GM23338 (cell line): ENCODE data around the gene KAT2A. TPM values are rescaled to one million over a fixed set of nuclear protein-coding genes. Genes with fewer than 3 reads are reported as not detected.

Source experiments
- ATAC-seq: fragments of 200-7000 bp; cut with Tn5 transposase; 3 replicates; pipeline ENCODE4 v1.9.1; 2020
- DNase-seq: peaks from one replicate; pipeline ENCODE4 v3.0.0-alpha.2; 2015; ENCODE audit warnings: low spot score
- H2AFZ ChIP-seq: fragments of 200-600 bp; sonication (generic); 2 replicates; pipeline ENCODE4 v1.8.0; 2016; ENCODE audit warnings: antibody characterized with exemption, mild to moderate bottlenecking, moderate library complexity
- H3F3A ChIP-seq: fragments of 200-600 bp; sonication (generic); replicated peaks from 2 replicates; pipeline ENCODE4 v1.8.0; 2017; ENCODE audit warnings: antibody characterized with exemption, mixed run types, low read depth
- H3K27ac ChIP-seq: fragments of 200-600 bp; sonication (generic); 2 replicates; pipeline ENCODE4 v1.6.1; 2016; ENCODE audit warnings: low read depth
- H3K27me3 ChIP-seq: fragments of 200-600 bp; sonication (generic); 2 replicates; pipeline ENCODE4 v1.8.0; 2016; ENCODE audit warnings: mild to moderate bottlenecking, mixed run types, moderate library complexity; ENCODE audit not compliant: insufficient read depth
- H3K36me3 ChIP-seq: fragments of 200-600 bp; sonication (generic); 2 replicates; pipeline ENCODE4 v1.8.0; 2016; ENCODE audit warnings: mild to moderate bottlenecking; ENCODE audit not compliant: insufficient read depth
- H3K4me1 ChIP-seq: fragments of 200-600 bp; sonication (generic); 2 replicates; pipeline ENCODE4 v1.8.0; 2016; ENCODE audit warnings: mild to moderate bottlenecking, moderate library complexity; ENCODE audit not compliant: insufficient read depth
- H3K4me2 ChIP-seq: fragments of 200-600 bp; sonication (generic); 2 replicates; pipeline ENCODE4 v1.7.1; 2017; ENCODE audit warnings: mixed run types
- H3K4me3 ChIP-seq: fragments of 200-600 bp; sonication (generic); 2 replicates; pipeline ENCODE4 v1.6.1; 2016; ENCODE audit warnings: mixed run types
- H3K79me2 ChIP-seq: fragments of 200-600 bp; sonication (generic); replicated peaks from 2 replicates; pipeline ENCODE4 v1.8.0; 2017; ENCODE audit warnings: mild to moderate bottlenecking; ENCODE audit not compliant: insufficient read depth
- H3K9me2 ChIP-seq: fragments of 200-600 bp; sonication (generic); 2 replicates; pipeline ENCODE4 v1.8.0; 2017; ENCODE audit not compliant: insufficient read depth
- H4K20me1 ChIP-seq: fragments of 200-600 bp; sonication (generic); replicated peaks from 2 replicates; pipeline ENCODE4 v1.8.0; 2017; ENCODE audit warnings: mild to moderate bottlenecking; ENCODE audit not compliant: insufficient read depth
- H3K27ac Mint-ChIP-seq: 2 replicates; pipeline ENCODE4 v1.8.0; 2020; ENCODE audit warnings: inconsistent platforms, mild to moderate bottlenecking, moderate library complexity, mixed read lengths
- H3K27me3 Mint-ChIP-seq: 3 replicates; pipeline ENCODE4 v1.8.0; 2022; ENCODE audit warnings: low read depth, mild to moderate bottlenecking, moderate library complexity, mixed read lengths, inconsistent platforms; ENCODE audit not compliant: insufficient read depth, poor library complexity
- H3K36me3 Mint-ChIP-seq: 3 replicates; pipeline ENCODE4 v1.8.0; 2021; ENCODE audit warnings: low read depth, mild to moderate bottlenecking, inconsistent platforms, moderate library complexity, mixed read lengths
- H3K4me1 Mint-ChIP-seq: 3 replicates; pipeline ENCODE4 v1.8.0; 2020; ENCODE audit warnings: mild to moderate bottlenecking, inconsistent platforms, mixed read lengths
- H3K4me3 Mint-ChIP-seq: 3 replicates; pipeline ENCODE4 v1.8.0; 2021; ENCODE audit warnings: moderate library complexity, mild to moderate bottlenecking, inconsistent platforms, mixed read lengths
- H3K9me3 Mint-ChIP-seq: 3 replicates; pipeline ENCODE4 v1.8.0; 2020; ENCODE audit warnings: moderate library complexity, mild to moderate bottlenecking, inconsistent platforms, mixed read lengths
- CREB1 ChIP-seq: fragments of 250-450 bp; sonication (Bioruptor Pico); IDR thresholded peaks from 2 replicates; pipeline ENCODE4 v1.5.0; 2020; ENCODE audit warnings: low read depth, mild to moderate bottlenecking, moderate library complexity
- EZH2 ChIP-seq: fragments of 200-600 bp; sonication (generic); IDR thresholded peaks from one replicate; pipeline ENCODE4 v1.8.0; 2017; ENCODE audit warnings: antibody characterized with exemption, mild to moderate bottlenecking, low read depth; ENCODE audit not compliant: unreplicated experiment
- EZH2phosphoT487 ChIP-seq: fragments of 200-600 bp; sonication (generic); IDR thresholded peaks from one replicate; pipeline ENCODE4 v1.8.1; 2018; ENCODE audit warnings: antibody characterized with exemption; ENCODE audit not compliant: unreplicated experiment
- JUNB ChIP-seq: IDR thresholded peaks from one replicate; pipeline ENCODE4 v1.6.1; 2016; ENCODE audit warnings: antibody characterized with exemption; ENCODE audit not compliant: unreplicated experiment
- NANOG ChIP-seq: IDR thresholded peaks from 2 replicates; pipeline ENCODE4 v1.6.1; 2016; ENCODE audit warnings: antibody characterized with exemption, borderline replicate concordance
- POLR2AphosphoS5 ChIP-seq: IDR thresholded peaks from 2 replicates; pipeline ENCODE4 v1.6.1; 2016; ENCODE audit warnings: antibody characterized with exemption, low read depth
- STAT1 ChIP-seq: IDR thresholded peaks from one replicate; pipeline ENCODE4 v1.6.1; 2016; ENCODE audit warnings: antibody characterized with exemption; ENCODE audit not compliant: unreplicated experiment
- ZNF114 ChIP-seq: fragments of 250-450 bp; sonication (Bioruptor Pico); IDR thresholded peaks from 2 replicates; pipeline ENCODE4 v1.5.0; 2020; ENCODE audit warnings: mild to moderate bottlenecking, moderate library complexity
- ZNF331 ChIP-seq: fragments of 250-450 bp; sonication (Bioruptor Pico); IDR thresholded peaks from 2 replicates; pipeline ENCODE4 v1.5.0; 2020; ENCODE audit warnings: low read depth, mild to moderate bottlenecking, moderate library complexity
- polyA plus RNA-seq: library from polyadenylated mRNA; unstranded; fragments of >200 nt; fragmentation: Nextera tagmentation; extraction: Ambion mirVana; gene quantifications from 2 replicates; pipeline ENCODE4 v1.2.1, GENCODE V29; 2016
- total RNA-seq: library from RNA; depleted of rRNA; stranded (reverse); fragments of >200 nt; shearing (Covaris generic); gene quantifications from 2 replicates; pipeline ENCODE4 v1.2.3, GENCODE V29; 2014
- TF ChIP-seq, protein P1 (sequence below): IDR thresholded peaks from one replicate; pipeline ENCODE4 v1.6.1; 2018; ENCODE audit warnings: antibody characterized with exemption; ENCODE audit not compliant: unreplicated experiment
- TF ChIP-seq, protein P2 (sequence below): fragments of 250-450 bp; sonication (Bioruptor Pico); IDR thresholded peaks from 2 replicates; pipeline ENCODE4 v1.5.0; 2020; ENCODE audit warnings: mild to moderate bottlenecking, moderate library complexity
- TF ChIP-seq, protein P3 (sequence below): IDR thresholded peaks from 2 replicates; pipeline ENCODE4 v1.6.1; 2016; ENCODE audit warnings: antibody characterized with exemption
- TF ChIP-seq, protein P4 (sequence below), 2 experiments: fragments of 200-600 bp in 1 of 2; sonication (generic) in 1 of 2; conservative IDR thresholded peaks; 2 replicates each; pipeline versions ENCODE4 v1.5.1 to v1.6.1; 2016 to 2017; ENCODE audit warnings: antibody characterized with exemption in 2 of 2, low read depth in 2 of 2, mild to moderate bottlenecking in 2 of 2, moderate library complexity in 1 of 2

KAT2A gene
- total and polyA plus RNA-seq, 2 experiments from 2014 or later, result 13.9 to 25.2 TPM

DNA sequence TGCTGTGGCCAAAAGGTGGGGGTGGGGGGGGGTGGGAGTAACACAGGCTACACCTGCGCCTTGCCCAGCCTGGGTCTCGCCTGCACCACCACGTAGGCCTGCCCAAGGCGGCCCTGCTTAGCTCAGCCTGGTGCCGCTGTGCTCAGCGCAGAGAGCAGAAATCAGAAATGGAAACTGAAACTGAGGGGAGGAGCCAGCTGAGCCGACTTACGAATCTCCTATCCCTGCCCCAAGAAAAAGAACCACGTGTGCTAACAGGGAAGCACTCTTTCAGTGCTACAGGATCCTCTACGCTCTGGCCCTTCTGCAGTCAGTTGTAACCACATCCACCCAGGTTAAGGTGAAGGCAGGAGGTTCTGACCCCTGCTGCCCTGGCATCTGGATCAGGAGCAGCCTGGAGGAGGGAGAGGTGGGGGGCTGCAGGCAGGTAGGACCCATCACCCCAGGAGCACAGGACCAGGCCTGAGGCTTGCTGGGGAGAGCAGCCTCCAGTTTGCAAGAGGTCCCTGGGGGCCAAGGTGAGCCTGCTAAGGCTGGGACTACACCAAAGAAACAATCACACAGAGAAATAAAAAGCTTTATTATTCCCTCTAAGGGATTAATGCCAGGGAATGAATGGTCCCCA lies 8.5 kb downstream of the KAT2A start, which contains the start of gene DHX58:
Gene DHX58, minus strand, starts transcription at position 163 of the 625 bp plus-strand sequence. CDS start 822 bp downstream, outside the sequence.
- DNase-seq, result peak; percentile 60
- Histone ChIP-seq H3F3A (0 out of 2 replicates have a peak, but pooled peaks cover 14% of the 10 kb centered on the region), H3K4me2 (no peak within 1 kb of the TSS), H2AFZ (no peak within 1 kb of the TSS), H3K4me1 (peaks cover 9% of the 10 kb centered on the region), H4K20me1 (0 out of 2 replicates have a peak, but pooled peaks cover 5% of the 10 kb centered on the region), H3K36me3 (no peaks in the 10 kb centered on the region; the same call in 1 of the 2 replicates), H3K9me2 (no peaks in the 10 kb centered on the region), H3K27me3 (no peaks in the 10 kb centered on the region), H3K79me2 (no peaks in the 10 kb centered on the region), H3K27ac (0 out of 2 replicates have a peak within 1 kb of the TSS, but pooled peaks have one; percentile 50), H3K4me3 (no peak within 1 kb of the TSS)
- H3K4me1 Mint-ChIP-seq, result peaks cover 24% of the 10 kb centered on the region
- ATAC-seq, result peak; percentile 13
- TF ChIP-seq STAT1 (no peak), NANOG (no peak), EZH2phosphoT487 (no peak), ZNF114 (no peak), EZH2 (no peak), CREB1 (CRISPR knock-in tag) (no peak), JUNB (no peak), ZNF331 (CRISPR knock-in tag) (no peak), POLR2AphosphoS5 (no peak)
- TF ChIP-seq, protein P1, sequence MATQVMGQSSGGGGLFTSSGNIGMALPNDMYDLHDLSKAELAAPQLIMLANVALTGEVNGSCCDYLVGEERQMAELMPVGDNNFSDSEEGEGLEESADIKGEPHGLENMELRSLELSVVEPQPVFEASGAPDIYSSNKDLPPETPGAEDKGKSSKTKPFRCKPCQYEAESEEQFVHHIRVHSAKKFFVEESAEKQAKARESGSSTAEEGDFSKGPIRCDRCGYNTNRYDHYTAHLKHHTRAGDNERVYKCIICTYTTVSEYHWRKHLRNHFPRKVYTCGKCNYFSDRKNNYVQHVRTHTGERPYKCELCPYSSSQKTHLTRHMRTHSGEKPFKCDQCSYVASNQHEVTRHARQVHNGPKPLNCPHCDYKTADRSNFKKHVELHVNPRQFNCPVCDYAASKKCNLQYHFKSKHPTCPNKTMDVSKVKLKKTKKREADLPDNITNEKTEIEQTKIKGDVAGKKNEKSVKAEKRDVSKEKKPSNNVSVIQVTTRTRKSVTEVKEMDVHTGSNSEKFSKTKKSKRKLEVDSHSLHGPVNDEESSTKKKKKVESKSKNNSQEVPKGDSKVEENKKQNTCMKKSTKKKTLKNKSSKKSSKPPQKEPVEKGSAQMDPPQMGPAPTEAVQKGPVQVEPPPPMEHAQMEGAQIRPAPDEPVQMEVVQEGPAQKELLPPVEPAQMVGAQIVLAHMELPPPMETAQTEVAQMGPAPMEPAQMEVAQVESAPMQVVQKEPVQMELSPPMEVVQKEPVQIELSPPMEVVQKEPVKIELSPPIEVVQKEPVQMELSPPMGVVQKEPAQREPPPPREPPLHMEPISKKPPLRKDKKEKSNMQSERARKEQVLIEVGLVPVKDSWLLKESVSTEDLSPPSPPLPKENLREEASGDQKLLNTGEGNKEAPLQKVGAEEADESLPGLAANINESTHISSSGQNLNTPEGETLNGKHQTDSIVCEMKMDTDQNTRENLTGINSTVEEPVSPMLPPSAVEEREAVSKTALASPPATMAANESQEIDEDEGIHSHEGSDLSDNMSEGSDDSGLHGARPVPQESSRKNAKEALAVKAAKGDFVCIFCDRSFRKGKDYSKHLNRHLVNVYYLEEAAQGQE, result no peak
- TF ChIP-seq, protein P2, sequence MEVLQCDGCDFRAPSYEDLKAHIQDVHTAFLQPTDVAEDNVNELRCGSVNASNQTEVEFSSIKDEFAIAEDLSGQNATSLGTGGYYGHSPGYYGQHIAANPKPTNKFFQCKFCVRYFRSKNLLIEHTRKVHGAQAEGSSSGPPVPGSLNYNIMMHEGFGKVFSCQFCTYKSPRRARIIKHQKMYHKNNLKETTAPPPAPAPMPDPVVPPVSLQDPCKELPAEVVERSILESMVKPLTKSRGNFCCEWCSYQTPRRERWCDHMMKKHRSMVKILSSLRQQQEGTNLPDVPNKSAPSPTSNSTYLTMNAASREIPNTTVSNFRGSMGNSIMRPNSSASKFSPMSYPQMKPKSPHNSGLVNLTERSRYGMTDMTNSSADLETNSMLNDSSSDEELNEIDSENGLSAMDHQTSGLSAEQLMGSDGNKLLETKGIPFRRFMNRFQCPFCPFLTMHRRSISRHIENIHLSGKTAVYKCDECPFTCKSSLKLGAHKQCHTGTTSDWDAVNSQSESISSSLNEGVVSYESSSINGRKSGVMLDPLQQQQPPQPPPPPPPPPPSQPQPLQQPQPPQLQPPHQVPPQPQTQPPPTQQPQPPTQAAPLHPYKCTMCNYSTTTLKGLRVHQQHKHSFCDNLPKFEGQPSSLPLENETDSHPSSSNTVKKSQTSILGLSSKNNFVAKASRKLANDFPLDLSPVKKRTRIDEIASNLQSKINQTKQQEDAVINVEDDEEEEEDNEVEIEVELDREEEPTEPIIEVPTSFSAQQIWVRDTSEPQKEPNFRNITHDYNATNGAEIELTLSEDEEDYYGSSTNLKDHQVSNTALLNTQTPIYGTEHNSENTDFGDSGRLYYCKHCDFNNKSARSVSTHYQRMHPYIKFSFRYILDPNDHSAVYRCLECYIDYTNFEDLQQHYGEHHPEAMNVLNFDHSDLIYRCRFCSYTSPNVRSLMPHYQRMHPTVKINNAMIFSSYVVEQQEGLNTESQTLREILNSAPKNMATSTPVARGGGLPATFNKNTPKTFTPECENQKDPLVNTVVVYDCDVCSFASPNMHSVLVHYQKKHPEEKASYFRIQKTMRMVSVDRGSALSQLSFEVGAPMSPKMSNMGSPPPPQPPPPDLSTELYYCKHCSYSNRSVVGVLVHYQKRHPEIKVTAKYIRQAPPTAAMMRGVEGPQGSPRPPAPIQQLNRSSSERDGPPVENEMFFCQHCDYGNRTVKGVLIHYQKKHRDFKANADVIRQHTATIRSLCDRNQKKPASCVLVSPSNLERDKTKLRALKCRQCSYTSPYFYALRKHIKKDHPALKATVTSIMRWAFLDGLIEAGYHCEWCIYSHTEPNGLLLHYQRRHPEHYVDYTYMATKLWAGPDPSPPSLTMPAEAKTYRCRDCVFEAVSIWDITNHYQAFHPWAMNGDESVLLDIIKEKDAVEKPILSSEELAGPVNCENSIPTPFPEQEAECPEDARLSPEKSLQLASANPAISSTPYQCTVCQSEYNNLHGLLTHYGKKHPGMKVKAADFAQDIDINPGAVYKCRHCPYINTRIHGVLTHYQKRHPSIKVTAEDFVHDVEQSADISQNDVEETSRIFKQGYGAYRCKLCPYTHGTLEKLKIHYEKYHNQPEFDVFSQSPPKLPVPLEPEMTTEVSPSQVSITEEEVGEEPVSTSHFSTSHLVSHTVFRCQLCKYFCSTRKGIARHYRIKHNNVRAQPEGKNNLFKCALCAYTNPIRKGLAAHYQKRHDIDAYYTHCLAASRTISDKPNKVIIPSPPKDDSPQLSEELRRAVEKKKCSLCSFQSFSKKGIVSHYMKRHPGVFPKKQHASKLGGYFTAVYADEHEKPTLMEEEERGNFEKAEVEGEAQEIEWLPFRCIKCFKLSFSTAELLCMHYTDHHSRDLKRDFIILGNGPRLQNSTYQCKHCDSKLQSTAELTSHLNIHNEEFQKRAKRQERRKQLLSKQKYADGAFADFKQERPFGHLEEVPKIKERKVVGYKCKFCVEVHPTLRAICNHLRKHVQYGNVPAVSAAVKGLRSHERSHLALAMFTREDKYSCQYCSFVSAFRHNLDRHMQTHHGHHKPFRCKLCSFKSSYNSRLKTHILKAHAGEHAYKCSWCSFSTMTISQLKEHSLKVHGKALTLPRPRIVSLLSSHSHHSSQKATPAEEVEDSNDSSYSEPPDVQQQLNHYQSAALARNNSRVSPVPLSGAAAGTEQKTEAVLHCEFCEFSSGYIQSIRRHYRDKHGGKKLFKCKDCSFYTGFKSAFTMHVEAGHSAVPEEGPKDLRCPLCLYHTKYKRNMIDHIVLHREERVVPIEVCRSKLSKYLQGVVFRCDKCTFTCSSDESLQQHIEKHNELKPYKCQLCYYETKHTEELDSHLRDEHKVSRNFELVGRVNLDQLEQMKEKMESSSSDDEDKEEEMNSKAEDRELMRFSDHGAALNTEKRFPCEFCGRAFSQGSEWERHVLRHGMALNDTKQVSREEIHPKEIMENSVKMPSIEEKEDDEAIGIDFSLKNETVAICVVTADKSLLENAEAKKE (CRISPR knock-in tag), result no peak
- TF ChIP-seq, protein P3, sequence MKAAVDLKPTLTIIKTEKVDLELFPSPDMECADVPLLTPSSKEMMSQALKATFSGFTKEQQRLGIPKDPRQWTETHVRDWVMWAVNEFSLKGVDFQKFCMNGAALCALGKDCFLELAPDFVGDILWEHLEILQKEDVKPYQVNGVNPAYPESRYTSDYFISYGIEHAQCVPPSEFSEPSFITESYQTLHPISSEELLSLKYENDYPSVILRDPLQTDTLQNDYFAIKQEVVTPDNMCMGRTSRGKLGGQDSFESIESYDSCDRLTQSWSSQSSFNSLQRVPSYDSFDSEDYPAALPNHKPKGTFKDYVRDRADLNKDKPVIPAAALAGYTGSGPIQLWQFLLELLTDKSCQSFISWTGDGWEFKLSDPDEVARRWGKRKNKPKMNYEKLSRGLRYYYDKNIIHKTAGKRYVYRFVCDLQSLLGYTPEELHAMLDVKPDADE, result no peak
- TF ChIP-seq, protein P4, sequence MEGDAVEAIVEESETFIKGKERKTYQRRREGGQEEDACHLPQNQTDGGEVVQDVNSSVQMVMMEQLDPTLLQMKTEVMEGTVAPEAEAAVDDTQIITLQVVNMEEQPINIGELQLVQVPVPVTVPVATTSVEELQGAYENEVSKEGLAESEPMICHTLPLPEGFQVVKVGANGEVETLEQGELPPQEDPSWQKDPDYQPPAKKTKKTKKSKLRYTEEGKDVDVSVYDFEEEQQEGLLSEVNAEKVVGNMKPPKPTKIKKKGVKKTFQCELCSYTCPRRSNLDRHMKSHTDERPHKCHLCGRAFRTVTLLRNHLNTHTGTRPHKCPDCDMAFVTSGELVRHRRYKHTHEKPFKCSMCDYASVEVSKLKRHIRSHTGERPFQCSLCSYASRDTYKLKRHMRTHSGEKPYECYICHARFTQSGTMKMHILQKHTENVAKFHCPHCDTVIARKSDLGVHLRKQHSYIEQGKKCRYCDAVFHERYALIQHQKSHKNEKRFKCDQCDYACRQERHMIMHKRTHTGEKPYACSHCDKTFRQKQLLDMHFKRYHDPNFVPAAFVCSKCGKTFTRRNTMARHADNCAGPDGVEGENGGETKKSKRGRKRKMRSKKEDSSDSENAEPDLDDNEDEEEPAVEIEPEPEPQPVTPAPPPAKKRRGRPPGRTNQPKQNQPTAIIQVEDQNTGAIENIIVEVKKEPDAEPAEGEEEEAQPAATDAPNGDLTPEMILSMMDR (conservative IDR thresholded peaks at IDR 0.05; ENCODE audit: low read depth in 2 of 2), result no peak
- H3K4me3 Mint-ChIP-seq, result no peak within 1 kb of the TSS; the same call in 2 of the 3 replicates
- H3K9me3 Mint-ChIP-seq, result no peaks in the 10 kb centered on the region
- peak within 1 kb of the TSS; percentile 52; the same call in 1 of the 2 replicates for H3K27ac Mint-ChIP-seq
- peaks cover 21% of the 10 kb centered on the region for H3K36me3 Mint-ChIP-seq
- H3K27me3 Mint-ChIP-seq, result peaks cover 28% of the 10 kb centered on the region
